GM18502 (cell line): Measurements from ENCODE around the gene LPIN2.
"Not testable (repeated sequence)": the region's sequence is repeated elsewhere in the genome, so short reads cannot be mapped to it uniquely, and the experiment has no call there.

ENCODE experiments used
- ATAC-seq: cut with Tn5 transposase; IDR thresholded peaks from one replicate; pipeline ENCODE4 v1.9.1; 2021; ENCODE audit warnings: mild to moderate bottlenecking; ENCODE audit not compliant: unreplicated experiment, poor library complexity

LPIN2 gene

DNA sequence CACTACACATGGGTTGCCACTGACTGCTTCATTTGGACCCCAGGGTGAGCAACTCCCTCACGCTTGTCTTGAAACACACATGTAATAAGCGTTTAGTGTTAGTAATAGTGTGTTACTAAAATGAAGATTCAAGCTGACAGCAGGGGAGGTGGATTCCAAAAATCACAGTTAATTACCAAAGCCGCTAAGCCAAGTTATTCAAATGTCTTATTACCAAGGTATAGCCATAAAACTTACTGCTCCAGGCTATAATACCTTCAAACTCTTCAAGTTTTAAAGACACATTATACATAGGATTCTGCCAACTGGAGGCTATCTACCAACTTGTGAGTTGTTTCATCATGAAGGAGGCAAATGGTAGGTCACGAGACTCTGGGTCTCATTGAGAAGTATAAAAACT, 2.9 kb downstream of the LPIN2 start:
- no peak for ATAC-seq

GRCh38 chr18:3008541-3008940, 4.4 kb downstream of the LPIN2 start:
- no peak for ATAC-seq

DNA sequence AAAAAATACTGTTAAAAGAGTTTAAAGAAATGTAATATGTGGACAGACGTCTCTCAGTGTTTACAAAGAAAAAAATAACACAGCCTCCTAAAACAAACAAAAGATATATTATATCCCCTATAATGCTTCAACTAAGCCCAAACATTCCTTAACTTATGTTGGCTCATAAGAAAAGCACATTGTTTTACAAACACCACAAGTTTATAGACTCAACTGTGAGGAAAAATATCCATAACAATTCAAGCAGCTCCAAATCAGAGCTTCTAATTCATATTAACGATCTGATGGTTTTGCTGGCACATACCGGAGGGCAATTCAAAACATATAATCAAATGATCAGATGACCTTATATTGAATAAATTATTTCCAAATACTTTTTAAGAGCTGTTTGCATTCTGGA, 5.5 kb downstream of the LPIN2 start:
- ATAC-seq: no peak

- ATAC-seq: no peak
Measured at GRCh38 chr18:3005462-3005861, 7.5 kb downstream of the LPIN2 start.

DNA sequence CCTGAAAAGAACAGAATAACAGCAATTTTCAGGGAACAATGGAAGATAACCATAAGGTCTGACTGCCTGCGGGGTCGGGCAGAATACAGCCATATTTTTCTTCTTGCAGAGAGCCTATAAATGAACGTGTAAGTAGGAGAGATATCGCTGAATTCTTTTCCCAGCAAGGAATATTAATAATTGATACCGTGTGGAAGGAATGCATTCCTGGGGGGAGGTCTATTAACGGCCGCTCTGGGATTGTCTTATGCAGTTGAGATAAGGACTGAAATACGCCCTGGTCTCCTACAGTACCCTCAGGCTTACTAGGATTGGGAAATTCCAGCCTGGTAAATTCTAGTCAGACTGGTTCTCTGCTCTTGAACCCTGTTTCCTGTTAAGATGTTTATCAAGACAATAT, 9.2 kb downstream of the LPIN2 start:
- not testable (repeated sequence) for ATAC-seq

GRCh38 chr18:3002732-3003131, 10.2 kb downstream of the LPIN2 start:
- ATAC-seq: no peak

DNA sequence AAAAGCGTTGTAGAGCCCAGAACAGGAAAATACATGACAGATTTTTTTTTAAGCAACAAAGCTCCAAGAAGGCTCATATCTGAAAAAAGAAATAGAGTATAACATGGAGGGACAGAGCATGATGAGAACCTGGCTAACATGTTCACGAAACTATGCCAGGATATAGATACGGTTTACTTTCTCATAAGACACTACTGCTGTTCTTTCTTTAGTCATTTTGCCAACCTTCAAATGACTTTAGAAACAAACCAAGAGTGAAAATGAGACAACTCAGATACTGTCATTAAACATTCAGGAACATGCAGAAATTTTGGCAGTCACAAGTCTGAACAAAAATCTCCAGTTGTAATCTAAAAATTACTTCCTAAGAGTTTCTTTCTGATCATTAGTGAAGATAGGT, 14.3 kb downstream of the LPIN2 start:
- no peak for ATAC-seq

GRCh38 chr18:2997846-2998564, 14.9 kb downstream of the LPIN2 start:
- no peak for ATAC-seq

DNA sequence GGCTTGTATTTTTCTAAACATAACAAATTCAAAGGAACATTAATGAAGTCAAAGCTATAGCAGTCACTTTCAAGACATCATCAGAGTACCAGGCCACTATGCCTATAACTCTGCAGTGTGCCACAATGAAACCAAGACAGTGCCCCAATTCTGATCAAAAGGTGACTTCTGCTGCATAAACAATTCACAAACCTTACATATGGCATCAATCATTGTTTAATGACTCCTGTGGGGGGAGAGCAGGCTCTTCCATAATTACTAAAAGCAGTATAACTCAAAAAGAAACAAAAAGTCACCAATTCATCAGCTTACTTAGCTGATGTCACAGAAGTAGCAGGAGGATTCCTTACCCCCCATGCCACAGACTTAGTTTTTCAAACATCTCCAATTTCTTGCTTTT, 15.5 kb downstream of the LPIN2 start:
- no peak for ATAC-seq

- ATAC-seq: peak; percentile 86
Measured at GRCh38 chr18:2994603-2995432, 18.1 kb downstream of the LPIN2 start.

GRCh38 chr18:2994020-2994589, 18.8 kb downstream of the LPIN2 start:
- ATAC-seq: no peak

- ATAC-seq: no peak
Measured at GRCh38 chr18:2992995-2993877, 19.7 kb downstream of the LPIN2 start.

DNA sequence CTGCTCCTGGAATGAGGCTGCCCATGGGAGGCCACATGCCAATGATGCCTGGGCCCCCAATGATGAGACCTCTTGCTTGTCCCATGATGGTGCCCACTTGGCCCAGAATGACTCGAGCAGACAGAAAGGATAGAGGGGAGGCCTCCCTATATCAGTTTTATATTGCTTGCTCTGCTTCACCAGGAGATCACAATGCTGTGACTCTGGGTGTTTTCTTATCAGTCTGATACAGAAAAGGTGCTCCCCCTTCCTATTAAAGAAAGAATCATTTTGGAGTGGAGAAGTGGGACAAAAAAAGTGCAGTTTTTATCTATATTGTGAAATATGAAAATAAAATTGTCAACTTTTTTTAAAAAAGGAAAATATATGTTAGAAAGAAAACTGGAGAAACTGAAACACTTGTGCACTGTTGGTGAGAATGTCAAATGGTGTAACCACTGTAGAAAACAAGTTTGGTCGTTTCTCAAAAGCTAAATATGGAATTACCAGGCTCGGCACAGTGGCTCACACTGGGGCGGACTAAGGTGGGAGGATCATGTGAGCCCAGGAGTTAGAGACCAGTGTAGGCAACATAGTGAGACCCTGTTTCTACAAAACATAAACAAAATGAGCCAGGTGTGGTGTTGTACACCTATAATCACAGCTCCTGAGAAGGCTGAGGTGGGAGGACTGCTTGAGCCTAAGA, 21.8 kb downstream of the LPIN2 start:
- no peak for ATAC-seq

GRCh38 chr18:2987876-2988790, 24.8 kb downstream of the LPIN2 start:
- no peak for ATAC-seq

DNA sequence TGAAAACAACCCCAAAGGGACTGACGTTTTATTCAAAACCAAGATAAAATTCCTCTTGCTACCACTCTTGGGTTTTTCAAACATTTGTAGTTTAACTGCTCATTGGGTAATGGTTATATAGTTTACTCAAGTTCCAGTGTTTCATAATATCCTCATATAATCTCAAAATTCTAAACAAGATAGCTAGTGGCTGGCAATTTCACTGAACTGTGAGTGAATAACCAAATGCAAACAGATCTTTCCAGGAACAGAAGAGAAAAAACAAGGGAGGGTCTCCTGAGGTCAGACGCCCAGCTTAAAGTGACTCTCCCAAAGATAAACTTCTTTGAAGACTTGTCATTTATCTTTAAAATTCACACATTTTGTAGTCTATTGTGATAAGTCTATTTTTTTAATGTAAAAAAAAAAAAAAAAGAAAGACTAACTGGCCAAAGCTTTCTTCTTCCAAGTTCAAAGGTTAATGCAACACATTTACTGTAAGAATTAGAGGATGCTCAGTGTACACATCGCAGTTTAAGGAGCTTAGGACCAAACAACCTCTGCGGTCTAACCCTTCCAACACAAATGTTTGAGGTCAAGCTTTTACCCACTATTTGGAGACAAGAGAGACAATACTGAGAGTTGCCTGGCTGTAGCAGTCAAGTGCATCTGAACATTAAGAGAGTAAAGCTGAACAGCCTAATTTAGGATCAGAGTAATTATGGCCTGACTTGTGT, 26.6 kb downstream of the LPIN2 start:
- no peak for ATAC-seq

- ATAC-seq: peak; percentile 37
Measured at GRCh38 chr18:2985628-2986027, 27.3 kb downstream of the LPIN2 start.

- ATAC-seq: no peak
Measured at GRCh38 chr18:2984703-2985261, 28.2 kb downstream of the LPIN2 start.

GRCh38 chr18:2984091-2984490, 28.9 kb downstream of the LPIN2 start:
- no peak for ATAC-seq
